Fibroblast of skin of right biceps (primary cell): ENCODE measurements around the gene CSF2RB.

Source experiments
- DNase-seq: peaks from one replicate; pipeline ENCODE4 v3.0.0-alpha.2; 2013

The CSF2RB gene

DNA sequence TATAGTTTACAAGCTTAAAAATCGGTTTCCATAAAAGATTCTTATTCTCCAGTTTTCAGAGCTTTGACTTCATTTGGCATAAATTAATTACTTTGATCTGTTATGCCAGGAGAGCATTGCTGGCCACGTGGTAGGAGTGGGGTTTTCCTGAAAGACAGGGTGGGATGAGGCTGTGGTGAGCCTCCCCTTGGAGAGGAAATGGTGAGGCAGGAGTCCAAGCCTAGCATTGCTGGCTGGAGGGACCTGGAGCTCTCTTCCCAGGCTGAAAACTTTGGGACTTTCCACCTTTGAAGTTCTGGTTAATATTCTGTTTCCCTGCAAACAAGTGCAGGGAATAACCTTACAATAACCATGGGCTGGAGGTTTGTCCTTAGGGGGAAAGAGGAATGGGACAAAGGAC, 21.1 kb upstream of the CSF2RB start:
- no peak for DNase-seq

DNA sequence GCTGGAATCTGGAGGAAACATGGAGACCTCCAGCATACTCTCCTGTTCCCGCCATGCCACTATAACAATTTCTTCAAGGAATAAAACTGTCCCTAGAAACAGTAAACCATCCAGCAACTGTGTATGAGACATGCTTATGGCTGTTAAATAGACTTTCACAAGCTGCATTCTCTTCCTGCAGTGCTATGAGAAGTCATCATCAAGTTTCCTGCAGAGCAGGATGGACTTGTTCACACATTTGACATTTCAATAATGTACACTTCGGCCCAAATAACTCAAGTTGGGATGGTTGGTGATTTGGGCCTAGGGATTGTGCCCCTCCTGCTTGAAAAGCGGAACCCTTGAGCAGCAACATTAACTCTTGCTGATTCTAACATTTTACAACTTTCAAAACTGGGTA, 20.2 kb upstream of the CSF2RB start:
- no peak for DNase-seq

DNA sequence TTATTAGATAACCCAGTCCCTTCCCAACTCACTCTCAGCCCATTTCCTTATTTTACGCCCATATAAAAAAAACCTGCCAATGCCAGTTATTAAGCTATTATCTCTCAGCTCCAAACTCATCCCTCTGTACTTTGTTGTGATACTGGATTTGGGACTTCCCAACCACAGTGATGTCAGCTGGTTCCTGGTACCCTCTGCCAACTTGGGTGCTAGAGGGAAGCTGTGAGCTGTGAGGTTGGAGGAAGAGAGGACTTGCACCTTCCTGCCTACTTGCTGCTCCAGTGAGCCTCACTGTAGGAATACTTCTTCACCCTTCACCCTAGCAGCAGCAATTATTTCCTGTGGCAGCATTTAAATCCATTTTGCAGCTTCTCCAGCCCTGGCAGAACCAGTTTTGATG, 19.2 kb upstream of the CSF2RB start:
- DNase-seq: no peak

DNA sequence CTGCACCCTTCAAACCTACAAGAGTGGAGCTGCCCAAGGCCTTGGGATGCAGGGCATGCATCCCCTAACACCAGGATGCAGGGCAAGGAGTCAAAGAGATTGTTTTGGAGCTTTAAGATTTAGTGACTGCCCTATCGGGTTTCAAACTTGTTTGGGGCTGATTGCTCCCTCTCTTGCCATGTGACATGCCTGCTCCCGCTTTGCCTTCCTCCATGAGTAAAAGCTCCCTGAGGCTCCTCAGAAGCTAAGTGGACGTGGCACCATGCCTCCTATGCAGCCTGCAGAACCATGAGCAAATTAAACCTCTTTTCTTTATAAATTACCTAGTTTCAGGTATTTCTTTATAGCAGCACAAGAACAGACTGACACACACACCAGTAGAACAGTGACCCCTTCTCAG, 15.8 kb upstream of the CSF2RB start:
- no peak for DNase-seq

DNA sequence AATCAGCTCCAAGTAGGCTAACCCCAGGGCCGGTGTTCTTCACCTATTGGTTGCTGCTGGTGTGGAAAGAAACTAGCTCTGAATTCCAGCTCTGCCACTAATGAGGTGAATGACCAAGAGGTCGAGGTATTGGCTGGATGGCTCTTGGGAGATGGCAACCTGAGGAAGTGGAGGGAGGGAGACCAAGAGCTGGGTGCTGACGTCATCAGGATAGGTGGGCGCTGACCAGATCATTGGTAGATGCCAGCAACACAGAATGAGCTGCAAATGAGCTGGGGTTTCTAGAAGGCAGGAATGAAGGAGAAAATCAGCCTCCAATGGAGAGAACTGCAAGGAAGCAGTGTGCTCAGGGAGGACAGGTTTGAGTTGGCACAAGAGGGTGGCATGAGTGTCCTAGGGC, 14.7 kb upstream of the CSF2RB start:
- no peak for DNase-seq

DNA sequence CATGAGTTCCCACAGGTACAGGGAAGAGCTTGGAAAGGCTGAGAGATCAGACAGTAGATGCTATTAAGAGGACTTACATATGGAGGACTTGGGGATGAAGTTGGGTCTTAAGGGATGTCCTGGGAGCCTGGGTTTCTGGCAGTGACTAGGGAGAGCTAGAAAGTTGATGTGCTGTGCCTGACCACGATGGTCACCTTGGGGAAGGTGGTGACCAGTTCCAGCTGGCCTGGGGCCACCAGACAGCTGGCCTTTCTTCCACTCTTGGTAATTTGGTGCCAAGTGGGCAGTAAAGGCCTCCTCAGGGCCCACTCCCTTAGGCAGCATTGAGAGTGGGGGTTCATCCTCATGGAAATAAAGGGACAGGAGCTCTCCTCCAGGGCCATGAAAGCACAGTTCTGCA, 13.9 kb upstream of the CSF2RB start:
- no peak for DNase-seq

DNA sequence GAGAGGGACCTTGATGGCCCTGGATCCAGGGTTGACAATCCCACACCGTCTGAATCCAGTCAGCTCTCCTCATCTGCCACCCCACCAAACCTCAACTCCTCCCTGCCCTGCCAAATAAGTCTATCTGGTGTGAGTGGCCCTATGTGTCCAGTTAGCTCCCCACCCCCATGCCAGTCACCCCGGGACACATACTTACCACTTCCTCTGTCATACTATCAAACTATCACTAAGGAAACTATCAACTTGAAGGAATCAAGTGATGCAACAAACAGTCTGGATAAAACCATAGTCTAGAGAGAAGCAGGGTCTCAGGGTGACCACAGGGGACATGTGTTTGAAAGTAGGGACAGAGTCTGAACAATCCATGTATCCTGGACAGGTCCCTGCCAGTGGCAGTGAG, 13.2 kb upstream of the CSF2RB start:
- DNase-seq: no peak

DNA sequence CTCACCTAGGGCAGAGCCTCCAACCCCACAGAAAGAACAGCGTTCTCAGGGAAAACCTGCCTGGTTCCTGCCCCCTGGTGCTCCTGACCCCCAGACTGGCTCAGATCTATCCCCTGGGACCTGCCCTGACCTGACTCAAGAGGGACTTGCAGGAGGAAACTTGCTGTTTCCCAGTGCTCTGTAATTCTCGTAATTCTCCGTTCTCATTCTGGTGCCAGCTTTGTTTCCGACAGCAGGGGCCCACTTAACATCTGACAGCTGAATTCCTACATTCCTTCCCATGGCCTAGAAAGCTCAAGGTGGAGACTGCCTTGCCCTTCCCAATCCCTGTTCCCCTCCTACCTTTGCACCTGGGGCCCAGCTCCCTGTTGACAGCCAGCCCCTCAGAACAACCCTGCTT, 12.5 kb upstream of the CSF2RB start:
- DNase-seq: no peak

DNA sequence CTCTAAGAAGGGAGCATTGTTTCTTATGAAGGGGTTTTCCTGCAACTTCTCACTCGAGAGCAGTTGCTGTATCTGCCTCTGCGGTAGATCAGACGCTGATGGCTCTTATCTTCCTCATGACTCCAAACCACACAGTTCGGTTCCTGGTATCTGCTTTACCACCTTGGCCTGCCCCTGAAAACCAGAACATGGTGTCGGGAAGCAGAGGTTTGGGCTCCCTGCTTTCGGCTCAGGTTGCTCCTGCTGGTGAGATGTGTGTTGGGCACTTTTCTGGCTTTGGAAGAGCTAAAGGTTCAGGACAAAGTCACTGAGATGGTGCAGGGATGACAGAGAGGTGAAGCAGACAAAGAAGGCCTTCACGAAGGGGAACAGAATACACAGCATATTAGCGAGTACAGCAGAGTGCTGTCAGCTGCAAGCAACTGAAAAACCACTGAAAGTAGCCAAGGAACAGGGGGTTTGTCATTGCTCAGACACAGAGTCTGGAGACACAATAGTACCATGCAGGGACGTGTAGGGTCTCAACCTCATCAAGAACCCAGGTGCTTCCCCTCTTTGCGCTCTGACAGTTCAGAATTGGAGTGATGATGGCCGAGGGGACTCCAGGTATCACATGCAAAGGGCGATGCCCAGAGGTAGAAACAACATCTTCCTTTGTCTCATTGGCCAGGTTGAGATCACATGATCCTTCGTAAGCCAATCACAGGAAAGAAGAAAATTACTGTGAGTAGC, 11.9 kb upstream of the CSF2RB start:
- DNase-seq: no peak

DNA sequence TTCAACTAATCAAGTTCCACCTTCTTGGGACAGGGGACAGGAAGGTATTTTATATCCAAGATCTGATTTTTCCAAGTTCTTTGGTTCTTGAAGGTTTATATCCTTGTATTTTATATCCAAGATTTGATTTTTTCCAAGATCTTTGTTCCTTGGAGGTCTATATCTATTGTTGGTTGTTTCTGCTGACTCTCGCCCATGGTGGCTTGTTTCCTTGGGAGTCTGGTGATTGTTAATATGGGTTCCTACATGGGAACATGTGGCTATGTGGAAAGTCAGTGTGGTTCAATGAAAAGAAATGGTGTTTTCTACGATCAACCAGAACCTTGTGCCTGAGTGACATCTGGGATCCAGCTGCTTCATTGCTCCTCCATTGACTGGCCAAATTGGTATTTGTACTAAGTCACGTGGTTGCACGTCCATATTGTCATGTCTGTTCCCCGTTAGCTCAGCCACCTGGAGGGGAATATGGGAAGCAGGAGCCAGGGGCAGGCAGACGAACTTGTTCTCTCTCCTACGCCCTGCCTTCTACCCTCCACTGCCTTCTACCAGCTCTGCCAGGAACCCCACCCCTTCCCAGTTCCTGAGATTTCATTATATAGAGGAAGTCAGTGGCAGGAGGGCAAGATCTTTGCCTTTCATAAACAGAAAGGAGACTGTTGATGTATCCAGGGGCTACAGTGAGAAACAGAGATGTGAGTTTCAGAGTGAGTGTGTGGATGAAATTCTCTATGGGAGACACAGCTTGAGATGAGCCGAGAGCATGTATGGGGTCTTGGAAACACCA, 11.1 kb upstream of the CSF2RB start:
- DNase-seq: no peak

DNA sequence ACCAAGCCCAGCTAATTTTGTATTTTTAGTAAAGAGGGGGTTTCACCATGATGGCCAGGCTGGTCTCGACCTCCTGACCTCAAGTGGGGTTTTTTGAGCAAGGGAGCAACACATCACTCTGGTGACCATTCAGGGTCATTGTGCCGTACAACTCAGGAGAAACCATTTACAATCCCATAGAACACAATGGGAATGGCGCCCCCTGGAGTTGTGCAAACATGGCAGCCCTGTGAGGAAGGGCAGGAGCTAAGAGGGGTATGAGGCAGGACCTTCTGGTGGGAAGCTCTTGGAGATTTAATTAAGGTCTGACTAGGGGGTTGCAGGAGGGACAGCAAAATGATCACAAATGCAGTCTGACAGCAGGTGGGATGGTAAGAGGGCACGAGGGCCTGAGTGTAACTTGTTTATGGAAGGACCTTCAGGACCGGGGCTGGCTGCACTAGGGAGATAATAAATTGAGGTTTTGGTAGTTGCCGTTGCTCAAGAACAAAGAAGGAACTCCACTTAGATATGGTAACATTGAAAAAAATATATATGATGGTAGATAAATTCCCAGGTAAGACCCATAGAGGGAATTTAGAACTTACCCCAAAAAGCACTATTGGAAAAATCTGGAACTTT, 9.1 kb upstream of the CSF2RB start:
- DNase-seq: no peak

DNA sequence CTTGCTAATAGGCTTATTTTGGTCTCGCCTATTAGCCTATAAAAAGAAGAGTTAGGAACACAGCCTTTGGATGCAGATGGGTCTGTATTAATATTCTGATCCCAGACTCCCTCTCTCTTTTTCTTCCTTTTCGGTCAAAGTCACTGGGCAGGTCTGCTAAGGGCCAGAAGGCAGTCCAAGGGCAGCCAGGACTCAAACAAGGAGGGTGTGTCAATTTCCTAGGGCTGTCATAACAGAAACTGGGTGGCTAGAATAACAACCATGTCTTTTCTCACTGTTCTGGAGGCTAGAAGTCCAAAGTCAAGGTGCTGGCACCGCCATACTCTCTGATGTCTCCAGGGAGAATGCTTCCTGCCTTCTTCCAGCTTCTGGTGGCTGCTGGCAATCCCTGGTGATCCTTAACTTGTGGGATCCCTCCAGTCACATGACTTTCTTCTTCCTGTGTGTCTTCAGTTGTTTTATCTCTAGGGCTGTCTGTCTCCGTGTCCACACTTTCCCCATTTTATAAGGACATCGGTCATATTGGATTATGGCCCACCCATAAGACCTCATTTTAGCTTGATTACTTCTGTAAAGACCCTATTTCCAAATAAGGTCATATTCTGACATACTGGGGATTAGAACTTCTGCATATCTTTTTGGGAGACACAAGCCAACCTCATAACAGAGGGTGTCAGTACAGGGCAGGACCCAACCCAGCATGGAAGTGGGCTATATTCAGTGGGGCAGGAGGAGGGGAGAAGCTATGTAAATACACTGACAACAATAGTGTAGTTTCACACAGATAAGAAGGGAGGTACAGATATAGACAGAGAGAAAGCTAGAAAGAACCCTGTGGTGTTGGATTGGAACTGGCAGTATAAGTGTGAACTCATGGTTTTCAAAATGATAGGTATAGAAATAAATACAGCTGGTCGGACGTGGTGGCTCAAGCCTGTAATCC, 5.9 kb upstream of the CSF2RB start:
- DNase-seq: no peak

DNA sequence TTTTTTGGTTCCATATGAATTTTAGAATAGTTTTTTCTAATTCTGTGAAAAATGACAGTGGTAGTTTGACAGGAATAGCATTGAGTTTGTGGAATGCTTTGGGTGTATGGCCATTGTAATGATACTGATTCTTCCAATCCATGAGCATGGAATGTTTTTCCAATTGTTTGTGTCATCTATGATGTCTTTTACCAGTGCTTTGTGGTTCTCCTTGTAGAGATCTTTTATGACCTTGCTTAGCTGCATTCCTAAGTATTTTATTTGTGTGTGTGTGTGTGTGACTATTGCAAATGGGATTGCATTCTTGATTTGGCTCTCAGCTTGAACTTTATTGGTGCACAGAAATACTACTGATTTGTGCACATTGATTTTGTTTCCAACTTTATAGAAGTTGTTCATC, 3.0 kb upstream of the CSF2RB start:
- DNase-seq: no peak

DNA sequence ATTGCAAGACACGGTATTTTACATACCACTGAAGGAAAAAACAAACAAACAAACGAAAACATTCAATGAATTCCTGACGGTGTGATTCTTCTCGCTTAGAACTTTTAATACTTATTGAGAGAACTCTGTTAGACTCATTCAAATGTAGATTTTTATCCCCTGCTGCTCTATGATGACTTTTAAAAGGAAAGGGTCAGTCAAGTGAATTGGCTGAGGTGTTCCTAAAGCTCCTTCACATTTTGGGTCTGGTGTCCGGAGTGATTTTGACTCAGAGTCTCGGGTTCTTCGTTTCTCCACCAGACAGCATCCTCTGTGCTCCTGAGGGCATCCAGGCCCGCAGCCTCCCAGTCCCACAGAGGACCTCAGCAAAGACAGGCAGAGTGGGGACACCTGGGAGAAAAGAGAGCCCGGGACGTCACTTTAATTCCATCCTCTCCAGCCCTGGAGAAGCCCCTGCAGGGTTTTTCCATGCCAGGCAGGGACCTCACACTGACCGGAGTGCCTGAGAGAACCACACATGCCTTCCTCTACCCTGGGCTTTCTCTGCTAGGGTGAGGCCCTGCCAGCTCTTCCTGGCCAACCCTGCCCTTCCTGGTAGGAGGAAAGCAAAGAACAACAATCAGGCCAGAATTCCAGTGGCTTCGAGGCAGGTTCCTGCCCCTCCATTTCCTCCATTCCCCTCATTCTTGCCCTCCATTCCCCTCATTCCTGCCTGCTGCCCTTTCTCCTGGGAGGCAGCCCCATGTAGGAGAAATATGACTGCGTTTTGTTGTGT, 1.4 kb upstream of the CSF2RB start:
- peak; percentile 33 for DNase-seq

DNA sequence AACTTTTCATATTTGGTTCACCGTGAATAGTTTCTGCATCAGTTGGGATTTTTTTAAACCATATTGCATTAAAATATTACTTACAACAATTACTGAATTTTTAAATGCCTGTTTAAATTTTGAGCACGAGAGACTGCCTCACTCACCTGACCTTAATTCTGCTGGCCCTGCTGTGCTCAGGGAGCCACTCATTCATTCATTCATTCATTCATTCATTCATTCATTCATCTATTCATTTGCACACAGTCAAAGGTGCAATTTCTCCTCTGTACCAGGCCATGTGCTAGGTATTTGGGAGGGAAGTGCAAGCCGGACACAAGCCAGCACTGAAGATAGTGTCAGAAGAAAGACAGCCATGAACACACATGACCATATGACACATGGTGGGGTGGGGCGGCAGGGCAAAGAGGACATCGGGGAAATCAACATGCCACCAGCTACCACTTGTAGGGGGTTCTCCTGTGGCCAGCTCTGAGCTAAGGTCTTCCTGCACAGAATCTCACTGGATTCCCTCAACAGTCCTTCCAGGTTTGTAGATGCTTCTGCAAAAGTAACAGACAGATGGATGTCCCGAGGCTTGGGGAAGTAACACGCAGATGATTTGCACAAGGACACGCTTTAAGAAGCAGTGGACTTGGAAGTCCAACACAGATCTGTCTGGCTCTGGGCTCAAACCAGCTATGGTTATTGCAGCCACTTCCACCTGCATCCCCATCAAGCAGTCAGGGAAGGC, 568 bp upstream of the CSF2RB start:
- no peak for DNase-seq

DNA sequence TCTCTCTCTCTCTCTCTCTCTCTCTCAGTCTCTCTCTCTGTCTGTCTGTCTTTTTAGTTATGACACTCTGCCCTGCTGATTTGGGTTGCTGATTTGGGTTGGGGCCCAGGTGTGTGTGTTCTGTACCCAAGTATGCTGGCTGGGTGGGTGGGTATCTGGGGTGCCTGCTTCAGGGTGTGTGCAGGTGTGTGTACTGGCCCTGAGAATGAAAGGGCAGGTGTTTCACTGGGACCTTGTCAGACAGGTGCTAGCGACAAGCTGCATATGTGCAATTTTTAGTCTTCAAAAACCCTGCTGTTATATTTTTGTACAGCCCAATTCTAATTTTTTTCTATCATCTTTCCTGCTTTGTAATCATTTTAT, 943 bp downstream of the CSF2RB start:
- no peak for DNase-seq

DNA sequence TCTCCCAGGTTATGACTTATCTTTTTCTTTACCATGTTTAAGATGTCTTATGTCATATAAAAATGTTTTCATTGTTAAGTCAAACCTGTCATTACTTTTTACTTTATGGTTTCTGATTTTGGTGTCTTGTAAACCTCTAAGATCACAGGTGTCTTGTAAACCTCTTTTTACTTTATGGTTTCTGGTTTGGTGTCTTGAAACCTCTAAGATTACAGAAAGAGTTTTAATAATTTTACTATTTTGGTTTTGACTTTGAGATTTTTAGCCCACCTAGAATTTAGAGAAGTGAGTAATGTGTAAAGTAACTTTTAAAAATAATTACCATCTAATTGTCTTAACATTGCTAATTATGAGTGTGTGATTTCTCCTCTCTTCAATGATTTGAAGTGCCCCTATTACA, 2.6 kb downstream of the CSF2RB start:
- no peak for DNase-seq

DNA sequence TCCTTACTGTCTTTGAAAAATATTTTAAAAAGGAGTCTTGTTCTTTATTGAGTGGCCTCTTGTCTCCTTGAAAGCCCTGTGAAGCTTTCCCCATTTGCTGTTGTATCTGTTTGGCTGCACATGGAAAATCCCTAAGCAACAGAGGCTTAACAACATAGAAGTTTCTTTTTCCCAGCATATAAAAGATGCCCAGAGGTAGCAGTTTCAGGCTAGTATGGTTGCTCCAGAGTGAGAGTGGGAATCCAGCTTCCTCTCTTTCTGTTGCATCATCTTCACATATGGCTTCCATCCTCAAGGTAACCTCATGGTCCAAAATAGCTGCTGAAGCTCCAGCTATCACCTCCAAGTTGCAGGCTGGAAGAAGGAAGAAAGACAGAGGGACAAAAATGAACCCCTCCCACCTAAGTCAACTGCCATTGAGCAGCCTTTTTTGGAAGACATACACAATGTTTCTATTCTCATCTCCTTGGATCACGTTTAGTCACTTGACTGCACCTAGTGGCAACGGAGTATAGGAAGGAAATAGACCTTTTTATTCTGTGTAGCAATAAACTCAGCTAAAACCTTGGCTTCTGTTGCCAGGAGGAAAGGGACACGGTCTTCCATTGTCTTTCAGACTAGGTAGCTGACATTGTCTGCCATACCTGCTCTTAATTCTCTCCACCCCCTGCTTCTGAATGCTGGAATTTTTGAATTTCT, 5.3 kb downstream of the CSF2RB start:
- no peak for DNase-seq

DNA sequence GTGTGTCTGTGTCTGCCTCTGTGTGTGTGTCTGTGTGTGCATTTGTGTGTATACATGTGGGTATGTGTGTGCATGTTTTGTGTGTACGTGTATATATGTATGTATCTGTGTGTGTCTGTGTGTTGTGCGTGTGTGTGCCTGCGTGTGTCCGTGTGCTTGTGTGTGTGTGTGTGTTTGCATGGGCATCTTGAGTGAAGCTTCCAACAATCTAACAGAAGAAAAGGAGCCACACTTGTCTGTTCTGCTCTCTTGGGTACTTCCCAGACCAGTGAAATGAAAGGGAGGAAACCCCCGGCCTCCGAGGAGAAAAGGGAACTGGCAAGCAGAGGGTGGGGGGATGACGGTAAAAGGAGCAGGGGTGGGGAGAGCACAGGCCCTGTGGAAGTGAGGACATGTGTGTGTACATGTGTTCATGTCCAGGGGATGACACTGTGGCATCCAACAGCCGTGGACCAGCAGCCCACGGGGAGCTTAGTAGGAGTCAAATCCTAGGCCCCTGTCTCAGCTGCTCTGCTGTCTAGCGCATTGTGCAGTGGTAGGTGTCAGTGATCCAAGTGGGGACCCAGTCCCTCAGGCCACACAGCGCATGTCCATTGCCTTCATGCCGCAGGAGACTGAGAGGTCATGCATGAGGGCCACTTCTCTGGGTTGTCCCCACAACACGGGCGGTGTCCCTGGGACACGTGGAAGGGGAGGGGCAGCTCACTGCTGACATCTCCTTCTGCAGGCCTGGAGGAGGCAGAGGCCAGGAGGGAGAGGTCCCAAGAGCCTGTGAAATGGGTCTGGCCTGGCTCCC, 8.1 kb downstream of the CSF2RB start:
- DNase-seq: no peak

DNA sequence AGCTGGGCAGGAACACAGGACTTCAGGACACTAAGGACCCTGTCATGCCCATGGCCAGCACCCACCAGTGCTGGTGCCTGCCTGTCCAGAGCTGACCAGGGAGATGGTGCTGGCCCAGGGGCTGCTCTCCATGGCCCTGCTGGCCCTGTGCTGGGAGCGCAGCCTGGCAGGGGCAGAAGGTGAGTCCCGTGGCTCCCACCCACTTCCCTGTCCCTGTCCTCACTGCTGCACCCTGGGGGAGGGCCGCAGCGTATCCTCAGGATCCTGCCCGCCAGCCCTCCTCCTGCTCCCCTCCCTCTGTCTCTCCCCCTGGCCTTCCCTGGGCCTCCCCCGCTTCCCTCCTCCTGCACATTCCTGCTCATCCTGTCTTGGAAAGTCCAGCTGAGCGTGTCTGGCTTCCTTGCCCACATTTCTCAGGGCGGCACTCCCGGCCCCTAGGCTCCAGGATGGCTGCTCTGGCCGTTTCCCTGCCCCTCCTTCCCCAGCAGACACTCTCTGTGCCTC, 8.7 kb downstream of the CSF2RB start:
- peak; percentile 8 for DNase-seq
